Uterine smooth muscle cell (primary cell): ENCODE data around the gene PRKCI. TPM values are rescaled to one million over a fixed set of nuclear protein-coding genes. Genes with fewer than 3 reads are reported as not detected.

Source experiments
- total RNA-seq: library from RNA; depleted of rRNA; stranded (reverse); fragments of >200 nt; gene quantifications from 2 replicates; pipeline ENCODE4 v1.2.3, GENCODE V29; 2014

PRKCI gene
- total RNA-seq = 43.2 and 55.7 TPM in 2 replicates

GRCh38 chr3:170221924-170222646 is at the start of gene PRKCI:
TSS of gene PRKCI (plus strand) at chr3:170222424. CDS start at chr3:170222670, 246 bp downstream.

GRCh38 chr3:170180908-170181885 is 41.0 kb upstream of the PRKCI start, which contains the start of gene PHC3:
TSS of gene PHC3 (minus strand) at chr3:170181733. CDS start at chr3:170181715, 18 bp downstream.

Other genes with a start within 250 kb of the PRKCI start
- gene GPR160, start 184.4 kb upstream of the PRKCI start, total RNA-seq = 0.22 and 0.50 TPM in 2 replicates
- 30.1 and 30.4 TPM in 2 replicates for gene PHC3, start 40.7 kb upstream of the PRKCI start, total RNA-seq
- 61.3 and 107 TPM in 2 replicates for gene SKIL, start 135.3 kb downstream of the PRKCI start, total RNA-seq
- gene CLDN11, start 196.4 kb downstream of the PRKCI start, total RNA-seq = 264 and 356 TPM in 2 replicates